Psoas muscle (tissue), 8 donors: Measurements from ENCODE around the gene CKM. TPM values are rescaled to one million over a fixed set of nuclear protein-coding genes. Genes with fewer than 3 reads are reported as not detected.
"Not testable (repeated sequence)": the region's sequence is repeated elsewhere in the genome, so short reads cannot be mapped to it uniquely, and the experiment has no call there.

Source experiments
- ATAC-seq, 4 donors: fragments of 200-7000 bp; cut with Tn5 transposase; one replicate each; pipeline ENCODE4 v1.9.1; 2020; ENCODE audit warnings: moderate library complexity in 3 of 4, mild to moderate bottlenecking in 2 of 4
- DNase-seq, 2 donors: peaks; one replicate each; pipeline ENCODE4 v3.0.0-alpha.2; 2020
- H3K27ac ChIP-seq: fragments of 200-600 bp; one replicate; pipeline ENCODE4 v1.8.0; 2022
- H3K27me3 ChIP-seq, 3 donors: fragments of 200-600 bp in 1 of 3; one replicate each; pipeline versions ENCODE4 v1.6.1 to v1.8.0; 2013 to 2022; ENCODE audit warnings: low read length in 2 of 3, mild to moderate bottlenecking in 2 of 3, moderate library complexity in 1 of 3; ENCODE audit not compliant: insufficient read depth in 3 of 3
- H3K36me3 ChIP-seq, 2 donors: fragments of 200-600 bp in 1 of 2; one replicate each; pipeline versions ENCODE4 v1.6.1 to v1.8.0; 2013 to 2022; ENCODE audit warnings: low read depth in 1 of 2, mild to moderate bottlenecking in 1 of 2, moderate library complexity in 1 of 2; ENCODE audit not compliant: insufficient read depth in 1 of 2
- H3K4me1 ChIP-seq: fragments of 200-600 bp; one replicate; pipeline ENCODE4 v1.8.0; 2022
- H3K4me3 ChIP-seq: fragments of 200-600 bp; one replicate; pipeline ENCODE4 v1.8.0; 2022; ENCODE audit warnings: mild to moderate bottlenecking
- H3K9me3 ChIP-seq: fragments of 200-600 bp; one replicate; pipeline ENCODE4 v1.8.0; 2022
- CTCF ChIP-seq: fragments of 200-600 bp; IDR thresholded peaks from one replicate; pipeline ENCODE4 v1.8.0; 2022; ENCODE audit warnings: antibody characterized with exemption
- WGBS, 3 donors: extraction: QIAGEN DNeasy Blood & Tissue Kit; methylation state at CpG; one replicate each; pipeline versions ENCODE4 v1.1.6 to v1.1.7; 2013; 5-methylcytosine and 5-hydroxymethylcytosine counted together
- intact Hi-C, 2 donors: fragments of 100-400 bp; cut with DNase I; formaldehyde crosslinking; loops; one replicate each; pipeline versions ENCODE4 v1.11.0 to v1.14.2; 2022
- polyA plus RNA-seq, 3 donors: library from polyadenylated mRNA; stranded (reverse); fragments of 200-250 nt; gene quantifications; one replicate each; pipeline ENCODE4 v1.2.3, GENCODE V29; 2013
- total RNA-seq, 4 donors: library from RNA; stranded (reverse); fragmentation: NEBNext Ultra II Directional in 2 of 4; extraction: Animal tissue kit (Norgen Biotek cat#: 25700) in 2 of 4; gene quantifications; one replicate each; pipeline versions ENCODE4 v1.2.1 to v1.2.4, GENCODE V29; 2021 to 2023
- donor health status: healthy with polysubstance abuse.
- donor health status: DM: no; HTN: no; CAD: no; lungs with moderate emphysema.
- donor health status: Bipolar disorder and iron deficiency.
- donor health status: healthy.
- donor health status: DM: yes; HTN: yes; CAD: no.
- donor health status: DM: no; HTN: no; CAD: no.
- donor health status: DM: no; HTN: no; CAD: no.
- donor health status: DM: yes; HTN: yes; CAD: no.

The CKM gene
- total and polyA plus RNA-seq, 7 donors, result 9,503 to 23,818 (median 15,775) TPM

GRCh38 chr19:45339629-45340028 lies 17.0 kb upstream of the CKM start:
- WGBS, 3 donors, result 85 to 88% (median 85%) methylated on average over 6 of the region's 6 CpGs
- no peak for DNase-seq
- ATAC-seq, result no peak
- Histone ChIP-seq H3K9me3 (no peaks in the 10 kb centered on the region), H3K27me3 (peaks cover 0 to 29% (median 6%) of the 10 kb centered on the region in 3 donors), H3K36me3 (no peaks in the 10 kb centered on the region), H3K27ac (no peak overlapping the region), H3K4me1 (no peaks in the 10 kb centered on the region), H3K4me3 (no peak overlapping the region)
- intact Hi-C loops, result loop anchor here (2.0 to 10.0 kb wide), 5 partner anchors 87 to 245 kb away; partner anchors contain the start of genes MARK4 (in 2 of the 2) and PPP1R37 (in 1 of the 2)
- no peak for TF ChIP-seq CTCF

GRCh38 chr19:45336696-45337251 lies 14.1 kb upstream of the CKM start:
- no peaks in the 10 kb centered on the region for H3K4me1 ChIP-seq
- H3K27me3 ChIP-seq, result peaks cover 0 to 29% (median 6%) of the 10 kb centered on the region in 3 donors
- H3K9me3 ChIP-seq, result no peaks in the 10 kb centered on the region
- no peak overlapping the region for H3K4me3 ChIP-seq
- DNase-seq (no peak), ATAC-seq (no peak)
- intact Hi-C loops, result loop anchor here (5.0 to 10.0 kb wide), 4 partner anchors 84 to 242 kb away; partner anchors contain the start of genes MARK4 (in 2 of the 2) and PPP1R37 (in 1 of the 2)
- WGBS, 3 donors, result 51 to 59% (median 54%) methylated on average over 11 of the region's 11 CpGs
- TF ChIP-seq CTCF, result no peak
- no peaks in the 10 kb centered on the region for H3K36me3 ChIP-seq
- no peak overlapping the region for H3K27ac ChIP-seq

DNA sequence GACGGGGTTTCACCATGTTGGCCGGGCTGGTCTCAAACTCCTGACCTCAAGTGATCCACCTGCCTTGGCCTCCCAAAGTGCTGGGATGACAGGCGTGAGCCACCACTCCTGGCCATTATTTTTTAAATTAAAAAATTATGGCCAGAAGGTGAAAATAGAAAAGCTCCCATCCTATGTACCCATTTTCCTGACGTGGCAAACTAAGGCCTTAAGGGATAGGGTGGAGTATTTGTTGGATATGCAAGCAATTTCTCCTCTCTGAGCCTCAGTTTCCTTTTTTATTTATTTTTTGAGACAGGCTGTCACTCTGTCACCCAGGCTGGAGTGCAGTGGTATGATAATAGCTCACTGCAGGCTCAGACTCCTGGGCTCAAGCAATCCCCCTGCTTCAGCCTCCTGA lies 12.2 kb upstream of the CKM start:
- DNase-seq, H3K36me3 ChIP-seq, H3K4me1 ChIP-seq, H3K4me3 ChIP-seq, ATAC-seq, H3K9me3 ChIP-seq, H3K27ac ChIP-seq: not testable (repeated sequence)
- H3K27me3 ChIP-seq, result peaks cover 0 to 11% (median 0%) of the 10 kb centered on the region in 3 donors
- intact Hi-C loops, result loop anchor here (5.0 to 10.0 kb wide), 4 partner anchors 83 to 240 kb away; partner anchors contain the start of genes MARK4 (in 2 of the 2) and PPP1R37 (in 1 of the 2)
- WGBS, 3 donors, result 86 to 93% (median 86%) methylated on average over 4 of the region's 4 CpGs

- DNase-seq (no peak), ATAC-seq (no peak)
- intact Hi-C loops, result loop anchor here (10.0 kb wide), 3 partner anchors 129 to 239 kb away; partner anchors contain the start of gene PPP1R37 (in 1 of the 2)
- no peaks in the 10 kb centered on the region for H3K9me3 ChIP-seq
- no peak overlapping the region for H3K27ac ChIP-seq
- H3K4me1 ChIP-seq, result peaks cover 4% of the 10 kb centered on the region
- no peak overlapping the region for H3K4me3 ChIP-seq
- WGBS, 3 donors, result 79 to 85% (median 83%) methylated on average over 10 of the region's 10 CpGs
- TF ChIP-seq CTCF, result no peak
- no peaks in the 10 kb centered on the region for H3K27me3 ChIP-seq
- no peaks in the 10 kb centered on the region for H3K36me3 ChIP-seq
These were observed 11.1 kb upstream of the CKM start for GRCh38 chr19:45333609-45334303.

GRCh38 chr19:45331411-45331810 lies 8.7 kb upstream of the CKM start:
- DNase-seq (no peak), ATAC-seq (no peak)
- Histone ChIP-seq H3K27ac (no peak overlapping the region), H3K9me3 (no peaks in the 10 kb centered on the region), H3K4me1 (peaks cover 11% of the 10 kb centered on the region), H3K36me3 (no peaks in the 10 kb centered on the region), H3K27me3 (no peaks in the 10 kb centered on the region), H3K4me3 (no peak overlapping the region)
- no peak for TF ChIP-seq CTCF
- 76 to 81% (median 80%) methylated on average over 7 of the region's 7 CpGs for WGBS, 3 donors
- intact Hi-C loops, result loop anchor here (10.0 kb wide), 3 partner anchors 127 to 237 kb away; partner anchors contain the start of gene PPP1R37 (in 1 of the 2)
